ENCODE data around the gene PTPN13.

PTPN13 gene

DNA sequence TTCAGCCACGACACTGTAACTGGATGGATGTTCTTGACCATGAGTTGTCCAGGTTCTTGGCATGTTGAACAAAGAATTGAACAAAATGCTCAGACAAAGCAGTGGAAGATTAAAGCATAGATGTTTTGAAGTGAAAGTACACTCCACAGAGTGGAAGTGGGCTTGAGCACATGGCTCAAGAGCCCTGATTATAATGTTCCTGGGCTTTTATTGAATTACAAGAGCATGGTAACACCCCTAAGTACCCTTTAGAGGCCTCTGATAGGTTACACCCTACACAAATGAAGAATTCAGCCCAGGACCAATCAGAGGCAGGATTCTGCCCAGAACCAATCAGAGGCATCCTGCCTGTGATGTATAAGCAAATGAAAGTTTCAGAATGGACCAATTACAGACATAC lies 221.5 kb downstream of the PTPN13 start:
- in situ Hi-C loops (cut with MboI; ENCODE audit: low sequenced_read_pairs), result no loop called here

DNA sequence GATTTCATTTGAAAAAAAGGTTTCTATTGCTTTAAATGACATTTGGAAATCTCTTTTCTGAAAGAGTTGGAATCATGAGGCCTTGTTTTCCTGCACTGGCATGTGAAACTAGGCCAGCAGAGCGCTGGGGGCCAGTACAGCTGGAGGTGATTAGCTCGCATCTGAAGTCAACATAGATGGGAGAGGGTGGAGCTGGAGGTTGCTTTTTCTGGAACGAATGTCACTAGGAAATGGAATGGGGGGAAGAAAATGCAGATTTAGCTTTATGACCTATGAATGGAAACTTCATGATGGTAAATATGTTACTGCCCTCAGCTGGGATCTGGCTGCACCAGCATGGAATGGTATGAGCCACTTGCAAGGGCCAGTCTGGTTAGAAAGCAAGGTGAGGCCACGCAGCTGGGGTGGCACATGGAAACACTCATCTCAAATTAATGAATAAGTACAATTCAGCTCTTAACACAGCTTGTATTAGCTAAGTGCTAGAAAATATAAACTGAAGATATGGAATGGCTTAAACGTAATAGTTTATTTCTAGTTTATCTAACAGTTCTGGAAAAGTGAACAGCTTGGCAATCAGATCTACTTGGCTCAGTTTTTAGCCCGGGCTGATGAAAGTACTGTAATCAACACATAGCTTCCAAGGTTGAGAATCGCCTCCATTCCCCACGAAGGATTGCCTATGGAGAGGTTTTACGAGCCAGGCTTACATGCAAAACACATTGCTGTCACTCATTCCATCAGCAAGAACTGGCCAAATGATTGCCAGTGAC lies 222.6 kb downstream of the PTPN13 start:
- in situ Hi-C loops (cut with MboI; ENCODE audit: low sequenced_read_pairs), result no loop called here

DNA sequence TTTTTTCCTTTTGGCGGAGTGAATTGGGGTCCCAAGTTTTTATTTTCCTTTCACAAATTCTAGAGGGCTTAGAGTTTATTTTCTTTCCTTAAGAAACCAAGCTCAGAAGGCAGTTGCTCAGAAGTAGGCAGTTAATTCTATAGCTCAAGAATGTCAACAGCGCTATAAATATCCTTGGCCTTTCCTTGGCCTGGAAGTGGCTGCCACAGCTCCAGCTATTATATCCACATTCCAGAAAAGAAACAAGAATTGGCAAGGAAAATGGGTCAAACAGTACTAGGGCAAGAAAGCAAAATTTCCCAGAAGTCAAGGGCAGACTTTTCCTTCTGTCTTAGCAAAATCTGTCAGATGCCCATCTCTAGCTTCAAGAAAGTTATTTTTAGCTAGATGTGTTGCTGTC lies 224.1 kb downstream of the PTPN13 start:
- in situ Hi-C loops (cut with MboI; ENCODE audit: low sequenced_read_pairs), result no loop called here

DNA sequence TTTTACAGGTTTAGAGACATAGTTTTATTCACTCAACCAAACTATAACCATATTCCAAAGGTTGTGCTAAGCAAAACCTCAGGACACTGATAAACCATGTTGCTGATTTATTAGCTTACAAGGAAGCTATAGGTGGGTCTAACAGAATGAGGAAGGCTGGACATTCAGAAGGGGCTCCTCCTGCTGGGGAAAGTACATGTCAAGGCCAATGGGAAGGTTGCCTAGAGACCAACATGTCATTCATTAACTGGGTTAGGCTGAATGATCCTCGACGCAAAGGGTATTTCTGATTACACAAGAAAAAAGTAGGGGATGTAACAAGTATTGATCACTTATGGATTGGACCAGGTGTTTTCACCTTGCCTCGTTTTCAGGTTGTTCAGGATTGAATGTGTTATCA lies 224.7 kb downstream of the PTPN13 start:
- in situ Hi-C loops (cut with MboI; ENCODE audit: low sequenced_read_pairs), result no loop called here

GRCh38 chr4:86819561-86819960 lies 225.4 kb downstream of the PTPN13 start:
- in situ Hi-C loops (cut with MboI; ENCODE audit: low sequenced_read_pairs), result no loop called here

- in situ Hi-C loops (cut with MboI; ENCODE audit: low sequenced_read_pairs), result no loop called here
Measured at GRCh38 chr4:86821151-86821550, 227.0 kb downstream of the PTPN13 start.

DNA sequence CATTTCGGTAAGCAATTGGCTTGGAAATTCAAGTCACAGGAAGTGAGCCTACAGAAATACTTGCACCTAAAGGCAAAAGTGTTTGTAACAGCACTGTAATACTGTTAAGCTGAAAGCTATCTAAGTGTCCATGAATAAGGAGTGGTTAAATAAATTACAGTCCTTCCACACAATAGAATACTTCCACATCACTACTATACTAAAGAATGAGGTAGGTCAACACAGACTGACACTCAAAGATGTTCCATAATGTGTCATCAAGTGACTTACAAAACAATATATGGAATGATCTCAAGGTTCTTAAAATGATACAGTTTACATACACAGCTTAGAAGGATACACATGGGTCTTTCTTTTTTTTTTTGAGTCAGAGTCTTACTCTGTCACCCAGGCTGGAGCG lies 228.0 kb downstream of the PTPN13 start:
- in situ Hi-C loops (cut with MboI; ENCODE audit: low sequenced_read_pairs), result no loop called here

GRCh38 chr4:86825511-86825910 lies 231.4 kb downstream of the PTPN13 start:
- in situ Hi-C loops (cut with MboI; ENCODE audit: low sequenced_read_pairs), result no loop called here

GRCh38 chr4:86831262-86832130 lies 237.4 kb downstream of the PTPN13 start:
- in situ Hi-C loops (cut with MboI; ENCODE audit: low sequenced_read_pairs), result no loop called here

GRCh38 chr4:86833615-86834014 lies 239.5 kb downstream of the PTPN13 start:
- in situ Hi-C loops (cut with MboI; ENCODE audit: low sequenced_read_pairs), result no loop called here

GRCh38 chr4:86834901-86835300 lies 240.8 kb downstream of the PTPN13 start:
- in situ Hi-C loops (cut with MboI; ENCODE audit: low sequenced_read_pairs), result no loop called here

DNA sequence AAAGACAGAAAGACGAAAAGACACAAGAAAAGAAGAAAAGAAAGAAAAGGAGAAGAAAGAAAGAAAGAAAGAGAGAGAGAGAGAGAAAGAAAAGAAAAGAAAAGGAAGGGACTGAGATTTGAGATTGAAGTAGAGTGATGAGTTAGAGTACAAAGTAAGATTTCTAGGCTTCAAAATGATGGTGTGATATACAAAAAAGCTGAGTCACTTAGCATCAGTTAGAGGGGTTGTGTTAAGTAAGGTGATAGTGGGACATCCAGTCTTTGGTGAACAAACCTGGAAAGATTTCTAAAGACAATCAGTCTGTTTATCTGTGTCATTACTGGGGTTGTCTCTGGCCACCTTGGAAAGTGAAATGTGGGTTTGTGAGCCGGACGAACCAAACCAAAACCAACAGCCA lies 241.6 kb downstream of the PTPN13 start:
- in situ Hi-C loops (cut with MboI; ENCODE audit: low sequenced_read_pairs), result no loop called here

DNA sequence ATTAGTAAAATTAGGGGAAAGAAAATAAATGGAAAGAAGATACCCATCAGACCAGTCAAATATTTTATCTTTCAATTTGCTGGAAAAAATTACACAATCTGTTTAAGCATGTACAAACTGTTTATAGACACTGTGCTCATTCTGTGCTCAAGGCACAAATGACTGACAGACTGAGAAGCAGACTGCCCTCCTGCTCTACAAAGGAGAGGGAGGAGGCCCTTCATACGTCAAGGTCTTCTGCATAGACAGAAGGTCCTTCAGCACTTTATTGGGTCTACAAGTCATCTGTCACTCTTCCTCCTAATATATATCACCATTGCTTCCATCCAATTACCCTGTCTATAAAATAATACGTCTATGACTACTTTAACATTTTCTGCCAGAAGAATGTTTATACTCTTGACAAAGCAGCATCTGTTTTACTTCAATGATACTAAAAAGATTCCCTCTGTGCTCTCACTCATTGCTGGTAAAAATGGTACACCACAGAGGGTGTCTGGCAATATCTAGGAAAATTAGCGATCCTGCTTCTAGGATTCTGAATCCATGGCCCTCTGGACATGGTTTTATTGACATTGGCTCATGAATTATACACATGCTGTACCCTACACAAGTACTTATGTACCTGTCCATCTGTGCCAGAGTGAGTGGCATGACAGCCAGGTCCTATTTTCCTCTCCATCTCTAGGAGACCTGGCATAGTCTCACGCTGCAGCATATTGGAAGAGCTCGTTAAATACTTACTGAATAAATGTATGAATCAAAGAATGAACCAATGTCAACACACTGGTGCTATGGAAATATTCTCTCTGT lies 243.8 kb downstream of the PTPN13 start:
- in situ Hi-C loops (cut with MboI; ENCODE audit: low sequenced_read_pairs), result no loop called here

DNA sequence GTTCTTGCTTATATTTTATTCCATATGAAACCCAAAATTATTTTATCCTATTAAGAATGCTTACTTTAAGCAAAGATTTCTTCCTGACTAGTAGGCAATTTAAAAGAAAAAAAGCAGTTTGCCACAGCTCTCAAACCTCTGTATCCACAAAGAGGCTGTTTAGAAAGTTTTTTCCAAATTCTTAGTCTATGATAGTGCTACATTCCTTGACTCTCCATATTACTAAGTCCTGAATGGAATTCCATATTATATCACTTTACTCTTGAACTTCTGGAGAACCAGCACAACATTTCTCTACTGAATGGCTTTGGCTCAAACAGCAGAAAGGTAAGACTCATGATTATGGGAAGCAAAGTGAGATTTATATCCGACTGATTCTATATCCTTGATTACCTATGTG lies 246.7 kb downstream of the PTPN13 start:
- in situ Hi-C loops (cut with MboI; ENCODE audit: low sequenced_read_pairs), result no loop called here

DNA sequence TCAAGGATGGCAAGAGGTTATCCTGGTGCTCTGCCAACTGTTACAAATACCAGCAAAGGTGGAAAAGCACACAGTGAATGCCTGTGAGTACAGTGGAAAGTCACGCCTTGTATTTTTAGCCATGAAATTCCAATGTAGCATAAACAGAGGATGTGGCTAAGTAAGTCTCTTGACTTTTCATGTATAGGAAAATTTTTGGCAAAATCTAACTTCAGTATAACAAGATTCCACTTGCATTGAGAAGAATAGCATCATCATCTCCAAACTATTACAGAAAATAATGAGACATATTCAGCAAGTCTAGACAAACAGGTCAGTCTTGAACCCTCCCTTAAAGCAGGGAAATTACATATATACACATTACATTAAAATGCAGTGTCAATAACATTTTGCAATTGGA lies 247.2 kb downstream of the PTPN13 start:
- in situ Hi-C loops (cut with MboI; ENCODE audit: low sequenced_read_pairs), result no loop called here

DNA sequence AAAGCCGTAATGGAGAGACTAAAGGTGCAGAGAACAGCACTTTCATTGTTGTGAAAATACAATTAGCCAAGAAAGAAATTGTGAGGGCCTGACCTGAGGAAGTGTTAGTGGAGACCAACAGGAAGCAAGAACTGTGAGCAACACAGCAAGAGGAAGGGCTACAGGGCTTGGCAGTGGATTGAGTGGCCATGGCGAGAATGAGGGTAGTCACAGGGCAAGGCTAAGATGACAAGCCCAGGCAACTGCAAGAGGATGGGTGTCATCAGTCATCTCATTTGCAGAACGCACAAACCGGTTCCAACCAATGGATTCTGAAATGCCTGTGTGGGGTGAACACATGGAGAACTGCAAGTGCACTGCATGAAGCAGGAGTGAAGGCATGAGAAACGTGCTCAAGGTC lies 251.5 kb downstream of the PTPN13 start:
- in situ Hi-C loops (cut with MboI; ENCODE audit: low sequenced_read_pairs), result no loop called here

DNA sequence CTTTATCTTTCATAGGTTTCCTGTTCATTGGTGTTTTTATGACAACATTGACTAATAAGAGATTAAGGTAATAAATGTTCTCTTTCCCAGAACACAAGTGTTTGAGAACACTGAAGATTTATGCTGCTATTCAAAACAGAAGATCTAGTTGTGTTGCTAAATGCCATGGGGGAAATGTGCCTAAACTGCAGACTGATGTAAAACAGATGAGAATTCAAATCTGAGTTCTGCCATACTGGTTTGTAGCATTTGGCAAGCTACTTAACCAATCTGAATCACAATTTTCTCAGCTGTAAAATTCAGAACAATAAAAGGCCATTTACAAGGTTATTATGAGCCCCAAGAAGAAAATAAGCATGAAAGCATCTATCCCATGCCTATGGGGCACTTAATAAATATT lies 252.8 kb downstream of the PTPN13 start:
- in situ Hi-C loops (cut with MboI; ENCODE audit: low sequenced_read_pairs), result no loop called here

GRCh38 chr4:86847571-86847970 lies 253.5 kb downstream of the PTPN13 start:
- in situ Hi-C loops (cut with MboI; ENCODE audit: low sequenced_read_pairs), result no loop called here

- in situ Hi-C loops (cut with MboI; ENCODE audit: low sequenced_read_pairs), result no loop called here
Measured at GRCh38 chr4:86848136-86848535, 254.0 kb downstream of the PTPN13 start.

GRCh38 chr4:86848732-86849619 lies 254.9 kb downstream of the PTPN13 start, which contains the start of gene SLC10A6:
Gene SLC10A6, minus strand, starts transcription at chr4:86849384. Its CDS starts 269 bp downstream, at chr4:86849115.
- in situ Hi-C loops (cut with MboI; ENCODE audit: low sequenced_read_pairs), result no loop called here
